GM23248 (cell line): ENCODE data around the gene SPEM2.

ENCODE experiments used
- EZH2 ChIP-seq: fragments of 200-600 bp; sonication (generic); IDR thresholded peaks from 2 replicates; pipeline ENCODE4 v1.6.1; 2018; ENCODE audit warnings: antibody characterized with exemption, mild to moderate bottlenecking; ENCODE audit not compliant: insufficient read depth, poor library complexity, severe bottlenecking
- EZH2phosphoT487 ChIP-seq: fragments of 200-600 bp; sonication (generic); IDR thresholded peaks from 2 replicates; pipeline ENCODE4 v1.6.1; 2018; ENCODE audit warnings: antibody characterized with exemption, moderate library complexity, mild to moderate bottlenecking, low read depth; ENCODE audit not compliant: insufficient read depth

DNA sequence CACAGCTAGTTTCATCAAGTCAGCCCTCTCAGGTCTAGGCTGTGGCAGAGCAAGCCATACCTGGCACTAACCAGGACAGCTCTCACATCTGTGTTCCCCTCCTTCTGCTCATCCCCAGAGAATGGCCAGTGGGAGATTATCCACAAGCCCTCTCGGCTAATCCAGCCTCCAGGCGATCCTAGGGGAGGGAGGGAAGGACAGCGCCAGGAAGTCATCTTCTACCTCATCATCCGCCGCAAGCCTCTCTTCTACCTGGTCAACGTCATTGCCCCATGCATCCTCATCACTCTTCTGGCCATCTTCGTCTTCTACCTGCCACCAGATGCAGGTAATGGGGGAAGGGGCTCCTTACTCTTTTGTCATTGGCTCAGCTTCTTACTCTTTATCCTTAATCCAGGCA lies 23.0 kb downstream of the SPEM2 start:
- TF ChIP-seq EZH2 (no peak), EZH2phosphoT487 (no peak)
